Measurements from ENCODE around the gene LIF. TPM values are rescaled to one million over a fixed set of nuclear protein-coding genes. Genes with fewer than 3 reads are reported as not detected.

The LIF gene
- total and polyA plus RNA-seq, 2 donors (not counting 3 experiments of a cell fraction or from before 2014, with no cell fraction given): 0.12 to 0.27 TPM

- H3K9ac ChIP-seq (replicated peaks; ENCODE audit: extremely low read depth, insufficient read depth, low read length): no peak overlapping the region
- H4K20me1 ChIP-seq (replicated peaks; ENCODE audit: control insufficient read depth, extremely low read depth, insufficient read depth, low read length): no peaks in the 10 kb centered on the region
- intact Hi-C loops (cut with micrococcal nuclease) (no loop called here), dilution Hi-C loops (cut with MboI; ENCODE audit: extremely low pct_ligation_motif_present, low sequenced_read_pairs) (no loop called here)
- peaks cover 3% of the 10 kb centered on the region for H3K4me1 ChIP-seq (ENCODE audit: control insufficient read depth, extremely low read depth, insufficient read depth, low read length)
- DNase-seq (ENCODE audit: low read depth, low spot score) (no peak), FAIRE-seq (no peak)
- H3K4me2 ChIP-seq (ENCODE audit: insufficient read depth, low read length): no peak overlapping the region
- no peaks in the 10 kb centered on the region for H3K9me1 ChIP-seq (replicated peaks; ENCODE audit: control insufficient read depth, extremely low read depth, insufficient read depth, low read length)
- ChIA-PET POLR2A (no interaction called here), CTCF (interaction anchor here (1.4 kb wide), 2 partner anchors 10 to 31 kb away, joined by 4 to 5 read pairs; partner anchors contain the start of gene TBC1D10A)
- H3K79me2 ChIP-seq (ENCODE audit: control insufficient read depth, insufficient read depth, low read length): no peaks in the 10 kb centered on the region
- H3K4me3 ChIP-seq (replicated peaks in 1 of 3; ENCODE audit: insufficient read depth in 1 of 3, low read depth in 1 of 3, low read length in 3 of 3): no peak overlapping the region
- H3K27ac ChIP-seq (ENCODE audit: insufficient read depth, low read depth, low read length): no peak overlapping the region
- TF ChIP-seq GATA2 (IDR thresholded peaks at IDR 0.05; ENCODE audit: insufficient read depth, insufficient read length, low read depth, low read length): no peak
- TF ChIP-seq POLR2AphosphoS5 (IDR thresholded peaks at IDR 0.05; ENCODE audit: insufficient read depth, low read depth, low read length): no peak
- TF ChIP-seq EZH2 (IDR thresholded peaks at IDR 0.05; ENCODE audit: borderline replicate concordance, low read depth, low read length, severe bottlenecking): no peak
- TF ChIP-seq JUN (IDR thresholded peaks at IDR 0.05; ENCODE audit: borderline replicate concordance, insufficient read depth, insufficient read length, low read depth): no peak
- no peak for TF ChIP-seq MYC (IDR thresholded peaks at IDR 0.05; ENCODE audit: low read depth, low read length)
- no peak for TF ChIP-seq FOS (IDR thresholded peaks at IDR 0.05; ENCODE audit: borderline replicate concordance, insufficient read depth, low read length)
- TF ChIP-seq, protein P1, sequence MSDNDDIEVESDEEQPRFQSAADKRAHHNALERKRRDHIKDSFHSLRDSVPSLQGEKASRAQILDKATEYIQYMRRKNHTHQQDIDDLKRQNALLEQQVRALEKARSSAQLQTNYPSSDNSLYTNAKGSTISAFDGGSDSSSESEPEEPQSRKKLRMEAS (IDR thresholded peaks at IDR 0.05; ENCODE audit: insufficient read depth, insufficient read length): no peak
- no peak for TF ChIP-seq POLR2A (IDR thresholded peaks at IDR 0.05; ENCODE audit: low read depth, low read length)
- TF ChIP-seq, protein P2, sequence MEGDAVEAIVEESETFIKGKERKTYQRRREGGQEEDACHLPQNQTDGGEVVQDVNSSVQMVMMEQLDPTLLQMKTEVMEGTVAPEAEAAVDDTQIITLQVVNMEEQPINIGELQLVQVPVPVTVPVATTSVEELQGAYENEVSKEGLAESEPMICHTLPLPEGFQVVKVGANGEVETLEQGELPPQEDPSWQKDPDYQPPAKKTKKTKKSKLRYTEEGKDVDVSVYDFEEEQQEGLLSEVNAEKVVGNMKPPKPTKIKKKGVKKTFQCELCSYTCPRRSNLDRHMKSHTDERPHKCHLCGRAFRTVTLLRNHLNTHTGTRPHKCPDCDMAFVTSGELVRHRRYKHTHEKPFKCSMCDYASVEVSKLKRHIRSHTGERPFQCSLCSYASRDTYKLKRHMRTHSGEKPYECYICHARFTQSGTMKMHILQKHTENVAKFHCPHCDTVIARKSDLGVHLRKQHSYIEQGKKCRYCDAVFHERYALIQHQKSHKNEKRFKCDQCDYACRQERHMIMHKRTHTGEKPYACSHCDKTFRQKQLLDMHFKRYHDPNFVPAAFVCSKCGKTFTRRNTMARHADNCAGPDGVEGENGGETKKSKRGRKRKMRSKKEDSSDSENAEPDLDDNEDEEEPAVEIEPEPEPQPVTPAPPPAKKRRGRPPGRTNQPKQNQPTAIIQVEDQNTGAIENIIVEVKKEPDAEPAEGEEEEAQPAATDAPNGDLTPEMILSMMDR (IDR thresholded peaks at IDR 0.05; ENCODE audit: extremely low read depth in 1 of 2, insufficient read depth in 1 of 2, low read depth in 1 of 2, low read length in 2 of 2): no peak
- no peaks in the 10 kb centered on the region for H3K27me3 ChIP-seq (ENCODE audit: control insufficient read depth in 2 of 2, insufficient read depth in 2 of 2, low read length in 2 of 2)
- peaks cover 0 to 30% of the 10 kb centered on the region in 2 experiments for H3K36me3 ChIP-seq (ENCODE audit: control insufficient read depth in 2 of 2, extremely low read depth in 1 of 2, insufficient read depth in 2 of 2, low read length in 2 of 2)
- H3K9me3 ChIP-seq (replicated peaks; ENCODE audit: control insufficient read depth, insufficient read depth, low read length): no peaks in the 10 kb centered on the region
- H2AFZ ChIP-seq (ENCODE audit: low read depth, low read length): no peak overlapping the region
- no TSS peak for BruUV-seq (replicated peaks)
These were observed 49.8 kb upstream of the LIF start for GRCh38 chr22:30296324-30296723.
